GM18517 (cell line): ENCODE data around the gene RESP18.
A peak's percentile ranks its signal among the peaks of the same experiment; 100 is the strongest.

ENCODE experiments used
- ATAC-seq: cut with Tn5 transposase; IDR thresholded peaks from one replicate; pipeline ENCODE4 v1.9.1; 2021; ENCODE audit warnings: mild to moderate bottlenecking, moderate library complexity; ENCODE audit not compliant: unreplicated experiment

The RESP18 gene

GRCh38 chr2:219332542-219332941 lies at the start of gene RESP18:
RESP18 (minus strand) TSS chr2:219332744.
- ATAC-seq: no peak

- no peak for ATAC-seq
These were observed 48.9 kb upstream of the RESP18 start for GRCh38 chr2:219381448-219381847.

GRCh38 chr2:219380926-219381325 lies 48.4 kb upstream of the RESP18 start:
- ATAC-seq: no peak

GRCh38 chr2:219378163-219378851 lies 45.8 kb upstream of the RESP18 start:
- no peak for ATAC-seq

- no peak for ATAC-seq
These were observed 36.9 kb upstream of the RESP18 start for GRCh38 chr2:219369447-219369861.

GRCh38 chr2:219368690-219369191 lies 36.2 kb upstream of the RESP18 start:
- ATAC-seq: no peak

- peak; percentile 84 for ATAC-seq
These were observed 30.1 kb upstream of the RESP18 start for GRCh38 chr2:219362524-219363164.

GRCh38 chr2:219362072-219362471 lies 29.5 kb upstream of the RESP18 start:
- ATAC-seq: no peak

GRCh38 chr2:219358170-219359075 lies 25.9 kb upstream of the RESP18 start:
- no peak for ATAC-seq

GRCh38 chr2:219356834-219357233 lies 24.3 kb upstream of the RESP18 start:
- no peak for ATAC-seq

- no peak for ATAC-seq
These were observed 22.0 kb upstream of the RESP18 start for GRCh38 chr2:219354582-219354981.

GRCh38 chr2:219353129-219353528 lies 20.6 kb upstream of the RESP18 start:
- no peak for ATAC-seq

- no peak for ATAC-seq
These were observed 20.0 kb upstream of the RESP18 start for GRCh38 chr2:219352448-219353023.

- no peak for ATAC-seq
These were observed 18.2 kb upstream of the RESP18 start for GRCh38 chr2:219350710-219351221.

GRCh38 chr2:219350215-219350614 lies 17.7 kb upstream of the RESP18 start:
- ATAC-seq: no peak

- ATAC-seq: no peak
These were observed 12.3 kb upstream of the RESP18 start for GRCh38 chr2:219344751-219345430.

GRCh38 chr2:219335373-219335786 lies 2.8 kb upstream of the RESP18 start:
- no peak for ATAC-seq

- ATAC-seq: no peak
These were observed 1.5 kb upstream of the RESP18 start for GRCh38 chr2:219334076-219334475.

GRCh38 chr2:219331560-219332213 lies 857 bp downstream of the RESP18 start:
- no peak for ATAC-seq

GRCh38 chr2:219327719-219328118 lies 4.8 kb downstream of the RESP18 start:
- no peak for ATAC-seq
